OCI-LY1 (cell line): Measurements from ENCODE around the gene SHE.

ENCODE experiments used
- H2AFZ ChIP-seq: fragments of 200-600 bp; sonication (generic), shearing (Covaris generic); 2 replicates; pipeline ENCODE4 v1.6.0; 2014; ENCODE audit warnings: antibody characterized with exemption, mild to moderate bottlenecking, low read length
- H3F3A ChIP-seq: fragments of 200-600 bp; sonication (generic), shearing (Covaris generic); 2 replicates; pipeline ENCODE4 v1.6.0; 2014; ENCODE audit warnings: mild to moderate bottlenecking, antibody characterized with exemption, low read length, moderate library complexity; ENCODE audit not compliant: insufficient read depth
- H3K27ac ChIP-seq: fragments of 200-600 bp; sonication (generic); 2 replicates; pipeline ENCODE4 v1.5.1; 2014; ENCODE audit warnings: low read length, mixed run types, mild to moderate bottlenecking, low read depth; ENCODE audit not compliant: poor library complexity, severe bottlenecking
- H3K27me3 ChIP-seq: fragments of 200-600 bp; sonication (generic); 2 replicates; pipeline ENCODE4 v1.6.0; 2014; ENCODE audit warnings: antibody characterized with exemption, mild to moderate bottlenecking, low read length, moderate library complexity; ENCODE audit not compliant: insufficient read depth
- H3K36me3 ChIP-seq: fragments of 200-600 bp; sonication (generic); 2 replicates; pipeline ENCODE4 v1.6.1; 2014; ENCODE audit warnings: mild to moderate bottlenecking, antibody characterized with exemption, low read length, moderate library complexity, mixed read lengths; ENCODE audit not compliant: insufficient read depth
- H3K4me1 ChIP-seq: fragments of 200-600 bp; sonication (generic); 2 replicates; pipeline ENCODE4 v1.5.1; 2014; ENCODE audit warnings: mild to moderate bottlenecking, low read length, moderate library complexity; ENCODE audit not compliant: insufficient read depth, severe bottlenecking
- H3K4me2 ChIP-seq: fragments of 200-600 bp; sonication (generic), shearing (Covaris generic); 2 replicates; pipeline ENCODE4 v1.6.1; 2014; ENCODE audit warnings: low read length
- H3K4me3 ChIP-seq: fragments of 200-600 bp; sonication (generic); 2 replicates; pipeline ENCODE4 v1.5.1; 2014; ENCODE audit warnings: low read length, low read depth, mild to moderate bottlenecking, mixed read lengths; ENCODE audit not compliant: poor library complexity, severe bottlenecking
- H3K79me2 ChIP-seq: fragments of 200-600 bp; shearing (Covaris generic); 2 replicates; pipeline ENCODE4 v1.6.1; 2016; ENCODE audit warnings: mixed run types, low read length, mixed read lengths; ENCODE audit not compliant: insufficient read depth
- H3K9ac ChIP-seq: fragments of 200-600 bp; sonication (generic), shearing (Covaris generic); 2 replicates; pipeline ENCODE4 v1.6.1; 2014; ENCODE audit warnings: mild to moderate bottlenecking, low read length, mixed read lengths
- H3K9me2 ChIP-seq: fragments of 200-600 bp; sonication (generic), shearing (Covaris generic); 2 replicates; pipeline ENCODE4 v1.6.1; 2014; ENCODE audit warnings: low read depth, mild to moderate bottlenecking, low read length, mixed read lengths
- H3K9me3 ChIP-seq: fragments of 200-600 bp; shearing (Covaris generic); 2 replicates; pipeline ENCODE4 v1.6.1; 2014; ENCODE audit warnings: low read length, mixed read lengths
- H4K20me1 ChIP-seq: fragments of 200-600 bp; sonication (generic), shearing (Covaris generic); 2 replicates; pipeline ENCODE4 v1.6.0; 2016; ENCODE audit warnings: mild to moderate bottlenecking, low read length; ENCODE audit not compliant: insufficient read depth
- CTCF ChIP-seq: fragments of 200-600 bp; sonication (generic), shearing (Covaris generic); IDR thresholded peaks from 2 replicates; pipeline ENCODE4 v1.5.1; 2017; ENCODE audit warnings: mild to moderate bottlenecking, antibody characterized with exemption, low read length, moderate library complexity, mixed read lengths
- EZH2 ChIP-seq: fragments of 200-600 bp; sonication (generic), shearing (Covaris generic); IDR thresholded peaks from 2 replicates; pipeline ENCODE4 v1.8.0; 2017; ENCODE audit warnings: borderline replicate concordance, mixed run types, mild to moderate bottlenecking, antibody characterized with exemption, low read length, moderate library complexity, mixed read lengths

The SHE gene

GRCh38 chr1:154524881-154525280 is 22.7 kb upstream of the SHE start:
- Histone ChIP-seq H3K4me2 (no peak overlapping the region), H3K27ac (no peak overlapping the region), H3K9ac (no peak overlapping the region), H3K36me3 (no peaks in the 10 kb centered on the region), H3K9me3 (no peaks in the 10 kb centered on the region), H3K79me2 (no peaks in the 10 kb centered on the region), H3K27me3 (no peaks in the 10 kb centered on the region), H3K4me3 (no peak overlapping the region), H3K4me1 (no peaks in the 10 kb centered on the region), H2AFZ (no peak overlapping the region), H4K20me1 (no peaks in the 10 kb centered on the region), H3F3A (no peaks in the 10 kb centered on the region), H3K9me2 (no peaks in the 10 kb centered on the region)
- no peak for TF ChIP-seq CTCF
- TF ChIP-seq EZH2: no peak

GRCh38 chr1:154521695-154522094 is 19.5 kb upstream of the SHE start:
- H3K36me3 ChIP-seq: no peaks in the 10 kb centered on the region
- no peaks in the 10 kb centered on the region for H3K27me3 ChIP-seq
- no peaks in the 10 kb centered on the region for H3K4me1 ChIP-seq

GRCh38 chr1:154520333-154520732 is 18.1 kb upstream of the SHE start:
- Histone ChIP-seq H3K9me2 (no peaks in the 10 kb centered on the region), H3K27me3 (no peaks in the 10 kb centered on the region), H3K4me3 (no peak overlapping the region), H3K27ac (no peak overlapping the region), H3K79me2 (no peaks in the 10 kb centered on the region), H3K4me1 (no peaks in the 10 kb centered on the region), H3K9ac (no peak overlapping the region), H4K20me1 (no peaks in the 10 kb centered on the region), H2AFZ (no peak overlapping the region), H3F3A (no peaks in the 10 kb centered on the region), H3K4me2 (no peak overlapping the region), H3K9me3 (no peaks in the 10 kb centered on the region), H3K36me3 (no peaks in the 10 kb centered on the region)
- TF ChIP-seq CTCF (no peak), EZH2 (no peak)

More at GRCh38 chr1:154521695-154522094, 19.5 kb upstream of the SHE start:
- Histone ChIP-seq H4K20me1 (no peaks in the 10 kb centered on the region), H3K79me2 (no peaks in the 10 kb centered on the region), H3K4me3 (no peak overlapping the region), H2AFZ (no peak overlapping the region), H3K9ac (no peak overlapping the region), H3K9me3 (no peaks in the 10 kb centered on the region), H3K4me2 (no peak overlapping the region), H3K27ac (no peak overlapping the region), H3F3A (no peaks in the 10 kb centered on the region), H3K9me2 (no peaks in the 10 kb centered on the region)
- no peak for TF ChIP-seq EZH2
- no peak for TF ChIP-seq CTCF
